ENCODE data around the gene ITPR2. TPM values are rescaled to one million over a fixed set of nuclear protein-coding genes. Genes with fewer than 3 reads are reported as not detected.

Gene ITPR2
- total and polyA plus RNA-seq, 2 of the 8 experiments (the other 6 are each of a cell fraction or from before 2014, with no cell fraction given): 4.1 to 48.3 TPM

- Histone ChIP-seq H3K14ac (ENCODE audit: insufficient read length) (no peak overlapping the region), H4K8ac (ENCODE audit: extremely low read depth, insufficient read depth, low read length) (no peak overlapping the region), H3K23ac (ENCODE audit: insufficient read length) (no peak overlapping the region), H3K79me1 (ENCODE audit: low read depth, low read length) (peaks cover 2% of the 10 kb centered on the region; the same call in 1 of the 2 replicates), H2AFZ (ENCODE audit: low read length) (no peak overlapping the region), H3K27ac (ENCODE audit: low read depth, low read length) (no peak overlapping the region), H3K4me1 (replicated peaks in 1 of 4; ENCODE audit: control insufficient read depth in 3 of 4, insufficient read depth in 4 of 4, low read length in 3 of 4) (peaks cover 0 to 8% (median 6%) of the 10 kb centered on the region in 4 experiments; a peak in 4 of 7 replicates), H3K56ac (replicated peaks; ENCODE audit: insufficient read length, low read depth, low read length) (no peak overlapping the region), H2BK15ac (ENCODE audit: low read length) (no peak overlapping the region), H2BK5ac (ENCODE audit: low read depth, low read length) (no peak overlapping the region), H4K20me1 (replicated peaks in 1 of 2; ENCODE audit: control insufficient read depth in 1 of 2, insufficient read depth in 2 of 2, low read length in 2 of 2) (no peaks in the 10 kb centered on the region), H3K9me3 (ENCODE audit: insufficient read depth in 2 of 2, low read depth in 1 of 2, low read length in 1 of 2) (no peaks in the 10 kb centered on the region), H3K4ac (replicated peaks; ENCODE audit: insufficient read length, low read depth, low read length) (no peak overlapping the region), H3K23me2 (ENCODE audit: low read depth, low read length) (no peaks in the 10 kb centered on the region), H2BK120ac (replicated peaks; ENCODE audit: low read depth, low read length) (no peak overlapping the region), H3K27me3 (replicated peaks in 1 of 4; ENCODE audit: control insufficient read depth in 3 of 4, extremely low read depth in 1 of 4, insufficient read depth in 3 of 4, low read length in 3 of 4) (no peaks in the 10 kb centered on the region), H3K79me2 (ENCODE audit: control insufficient read depth in 1 of 2, insufficient read depth in 2 of 2, low read length in 2 of 2) (no peaks in the 10 kb centered on the region), H2AK5ac (ENCODE audit: low read depth, low read length) (no peak overlapping the region), H3K36me3 (ENCODE audit: control insufficient read depth in 2 of 4, insufficient read depth in 4 of 4, low read length in 3 of 4) (peaks cover 0 to 6% (median 0%) of the 10 kb centered on the region in 4 experiments; a peak in 3 of 8 replicates), H3K18ac (ENCODE audit: extremely low read depth, low read length) (no peak overlapping the region), H2BK20ac (ENCODE audit: low read length) (no peak overlapping the region), H2BK12ac (ENCODE audit: low read depth, low read length) (no peak overlapping the region), H3K9ac (replicated peaks in 1 of 4; ENCODE audit: extremely low read depth in 1 of 4, low read depth in 3 of 4, low read length in 3 of 4) (no peak overlapping the region), H3K4me2 (ENCODE audit: insufficient read depth in 1 of 2, low read depth in 2 of 2, low read length in 2 of 2) (no peak overlapping the region), H3K4me3 (ENCODE audit: extremely low read depth in 1 of 4, insufficient read depth in 2 of 4, low read depth in 3 of 4, low read length in 4 of 4) (no peak overlapping the region), H4K91ac (replicated peaks; ENCODE audit: insufficient read length, low read length) (no peak overlapping the region), H4K5ac (ENCODE audit: insufficient read length, low read depth, low read length) (no peak overlapping the region)
- WGBS, 2 experiments (ENCODE audit: extremely low coverage in 1 of 2, insufficient coverage in 1 of 2, insufficient read length in 1 of 2, insufficient replicate concordance in 2 of 2, low coverage in 1 of 2, low lambda C conversion rate in 2 of 2, missing lambda C conversion rate in 1 of 2): 94% methylated on average over 1 of the region's 1 CpG; no CpG with 5 or more reads in 1 of the 2 experiments
- TF ChIP-seq RAD21 (IDR thresholded peaks at IDR 0.05 in 1 of 2, conservative IDR thresholded peaks at IDR 0.05 in 1 of 2; ENCODE audit: low read depth in 2 of 2, low read length in 2 of 2) (no peak), SP4 (IDR thresholded peaks at IDR 0.05; ENCODE audit: low read length) (no peak), EP300 (IDR thresholded peaks at IDR 0.05; ENCODE audit: borderline replicate concordance in 1 of 2, low read depth in 2 of 2, low read length in 2 of 2) (no peak), TEAD4 (IDR thresholded peaks at IDR 0.05; ENCODE audit: low read depth, low read length) (no peak), POU5F1 (IDR thresholded peaks at IDR 0.05; ENCODE audit: low read depth, low read length) (no peak), EGR1 (IDR thresholded peaks at IDR 0.05; ENCODE audit: borderline replicate concordance, low read depth, low read length) (no peak), CBX5 (IDR thresholded peaks at IDR 0.05; ENCODE audit: low read depth, low read length) (no peak), RXRA (IDR thresholded peaks at IDR 0.05; ENCODE audit: insufficient read depth, low read depth, low read length) (no peak), KDM5A (IDR thresholded peaks at IDR 0.05; ENCODE audit: low read length) (no peak), POLR2A (IDR thresholded peaks at IDR 0.05; ENCODE audit: control extremely low read depth in 1 of 2, low read depth in 2 of 2, low read length in 2 of 2) (no peak), CHD1 (IDR thresholded peaks at IDR 0.05; ENCODE audit: low read depth, low read length) (no peak)
- ChIA-PET CTCF (ENCODE audit: partially characterized antibody) (interaction anchor here (1.5 kb wide), 1 partner anchor 10 kb away, joined by 3 read pairs; no protein-coding TSS in a partner anchor), POLR2A (ENCODE audit: partially characterized antibody) (no interaction called here)
- DNase-seq (ENCODE audit: low read depth in 1 of 2, low spot score in 2 of 2): no peak
- no peak for FAIRE-seq
Measured at GRCh38 chr12:26690601-26691000, 142.4 kb downstream of the ITPR2 start.
